EH (cell line): ENCODE data around the gene OR4K13.

ENCODE experiments used
- DNase-seq: peaks from one replicate; pipeline ENCODE4 v3.0.0-alpha.2; 2015; ENCODE audit warnings: low read depth

OR4K13 gene, protein sequence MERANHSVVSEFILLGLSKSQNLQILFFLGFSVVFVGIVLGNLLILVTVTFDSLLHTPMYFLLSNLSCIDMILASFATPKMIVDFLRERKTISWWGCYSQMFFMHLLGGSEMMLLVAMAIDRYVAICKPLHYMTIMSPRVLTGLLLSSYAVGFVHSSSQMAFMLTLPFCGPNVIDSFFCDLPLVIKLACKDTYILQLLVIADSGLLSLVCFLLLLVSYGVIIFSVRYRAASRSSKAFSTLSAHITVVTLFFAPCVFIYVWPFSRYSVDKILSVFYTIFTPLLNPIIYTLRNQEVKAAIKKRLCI

DNA sequence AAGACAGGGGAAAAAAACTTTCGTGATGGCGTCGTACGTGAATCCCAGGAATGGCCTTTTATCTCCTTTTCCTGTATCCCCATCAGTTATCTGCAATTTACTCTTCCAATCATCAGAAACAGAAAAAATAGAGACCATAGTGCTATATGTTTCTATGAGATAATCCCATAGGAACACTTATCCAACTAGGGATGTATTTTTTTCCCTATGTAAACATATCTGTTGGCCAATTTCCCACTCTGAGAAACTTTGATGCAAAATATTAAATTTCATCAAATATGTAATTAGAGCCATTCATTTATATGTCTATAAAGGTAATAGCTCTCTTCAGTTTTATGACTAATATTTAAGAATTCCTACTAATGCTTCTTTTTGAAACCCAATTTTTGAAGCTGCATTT is at the start of gene OR4K13:
TSS of gene OR4K13 (minus strand) at position 101 of the 400 bp plus-strand sequence. CDS start 1,280 bp downstream, outside the sequence.
- no peak for DNase-seq

DNA sequence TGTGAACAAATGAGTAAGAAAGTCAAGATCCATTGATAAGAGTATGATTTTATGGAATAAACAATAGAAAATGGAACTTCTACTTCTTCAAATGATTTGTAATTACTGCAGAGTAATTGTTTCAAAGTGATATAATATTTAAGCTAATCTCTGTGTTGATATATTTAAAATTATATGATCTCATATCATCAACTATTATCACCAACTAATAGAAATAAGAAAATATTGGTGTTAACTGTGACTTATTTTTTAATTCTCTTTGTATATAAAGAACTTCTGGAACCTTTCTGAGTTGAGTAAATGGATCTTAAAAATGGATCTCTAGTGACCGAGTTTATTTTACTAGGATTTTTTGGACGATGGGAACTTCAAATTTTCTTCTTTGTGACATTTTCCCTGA is 23.9 kb upstream of the OR4K13 start, which contains the start of gene OR4L1:
TSS of gene OR4L1 (plus strand) at position 301 of the 400 bp plus-strand sequence. CDS start at position 301, 0 bp downstream.
- DNase-seq: no peak

DNA sequence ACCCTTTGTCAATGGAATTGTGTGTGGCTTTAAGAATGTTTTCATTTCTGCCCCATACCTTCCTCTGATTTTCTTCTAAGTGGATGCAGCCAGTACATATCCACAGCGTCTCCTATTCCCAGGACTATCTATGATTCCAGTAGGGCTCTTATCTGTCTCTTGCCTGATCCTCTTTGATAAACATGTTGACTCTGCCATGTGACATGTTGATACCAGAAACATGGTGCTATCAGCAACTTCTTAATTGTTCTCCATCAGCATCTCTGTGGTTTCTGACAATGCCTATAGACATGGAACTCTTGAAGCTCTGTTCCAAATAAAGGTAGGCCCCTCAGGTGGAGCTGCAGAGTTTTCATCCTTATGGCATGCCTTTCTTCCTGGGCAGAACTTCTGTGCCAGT is 12.4 kb upstream of the OR4K13 start:
- no peak for DNase-seq

DNA sequence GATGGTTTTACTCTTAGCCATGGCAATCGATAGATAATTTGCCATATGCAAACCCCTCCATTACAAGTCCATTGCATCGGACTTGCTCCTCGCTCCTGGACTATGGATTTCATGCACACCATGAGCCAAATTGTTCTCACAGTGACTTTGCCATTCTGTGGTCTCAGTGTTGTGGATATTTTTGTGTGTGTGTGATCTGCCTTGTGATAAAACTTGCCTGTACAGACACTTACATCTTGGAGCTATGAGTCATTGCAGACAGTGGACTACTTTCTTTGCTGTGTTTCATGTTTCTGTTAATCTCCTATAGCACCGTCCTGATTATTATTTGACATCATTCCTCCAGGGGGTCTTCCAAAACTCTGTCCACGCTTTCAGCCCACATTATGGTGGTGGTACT is 8.4 kb upstream of the OR4K13 start:
- DNase-seq: no peak

DNA sequence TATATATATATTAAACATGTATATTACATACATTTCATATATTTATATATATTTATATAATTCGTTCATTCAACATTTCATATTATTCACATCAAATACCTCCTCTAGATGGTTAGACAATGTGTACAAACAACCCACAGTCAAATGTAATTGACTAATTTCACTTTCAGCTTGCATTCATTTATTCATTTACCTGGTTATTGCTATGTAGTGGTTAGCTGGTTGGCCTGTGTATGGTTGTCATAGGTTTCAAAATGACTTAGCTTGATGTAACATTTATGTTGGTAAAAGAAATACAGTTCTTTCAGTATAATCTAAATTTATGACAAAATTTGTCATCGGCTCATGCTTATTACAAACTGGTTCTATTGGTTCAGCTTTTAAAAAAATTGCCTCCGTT is 389 bp downstream of the OR4K13 start:
- no peak for DNase-seq

DNA sequence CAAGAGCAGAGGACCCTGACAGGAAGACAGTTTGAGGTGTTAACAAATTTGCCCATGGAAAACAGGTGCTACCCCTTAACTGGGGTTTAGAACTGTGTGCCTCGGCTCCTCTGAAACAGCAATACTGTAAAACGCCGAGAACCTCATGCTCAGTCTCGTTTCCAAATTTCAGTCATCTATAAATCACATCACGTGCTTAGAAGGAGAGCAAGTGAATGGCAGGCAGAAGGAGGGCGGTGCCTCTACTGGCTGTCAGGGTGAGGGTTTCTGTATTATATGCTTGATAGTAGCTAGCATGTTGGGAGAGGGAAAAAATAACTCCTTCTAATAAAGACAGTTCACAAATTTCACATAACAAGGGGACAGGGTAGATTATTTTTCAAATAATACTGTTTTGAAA is 4.8 kb downstream of the OR4K13 start:
- no peak for DNase-seq

DNA sequence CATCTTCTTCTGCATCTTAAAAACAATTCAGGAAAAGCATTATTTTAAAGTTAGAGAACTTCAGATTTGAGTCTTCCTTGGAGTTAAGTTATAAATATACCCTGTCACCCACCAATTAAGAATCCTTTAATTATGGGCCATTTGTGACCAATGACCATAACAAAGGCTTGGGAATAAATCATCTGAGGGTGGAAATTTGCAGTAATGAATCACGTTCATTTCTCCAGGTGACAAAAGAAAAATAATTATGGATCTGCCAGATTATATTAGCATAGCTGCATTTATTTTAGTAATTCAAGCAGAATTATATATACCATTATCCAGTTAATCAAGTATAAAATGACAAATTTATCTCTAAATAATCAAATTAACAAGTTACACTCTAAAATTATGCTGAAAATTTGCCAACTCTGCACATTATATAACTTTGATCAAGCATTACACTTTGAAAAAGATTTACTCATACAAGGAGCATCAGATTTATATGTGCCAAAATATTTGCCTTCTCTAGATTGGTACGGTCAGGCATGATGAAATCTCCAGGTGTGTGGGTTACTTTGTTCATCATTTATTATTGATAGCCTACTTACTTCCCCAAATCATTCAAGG is 16.5 kb downstream of the OR4K13 start, which contains the start of gene OR4K14:
TSS of gene OR4K14 (minus strand) at position 51 of the 609 bp plus-strand sequence. CDS start 4,114 bp downstream, outside the sequence.
- no peak for DNase-seq

DNA sequence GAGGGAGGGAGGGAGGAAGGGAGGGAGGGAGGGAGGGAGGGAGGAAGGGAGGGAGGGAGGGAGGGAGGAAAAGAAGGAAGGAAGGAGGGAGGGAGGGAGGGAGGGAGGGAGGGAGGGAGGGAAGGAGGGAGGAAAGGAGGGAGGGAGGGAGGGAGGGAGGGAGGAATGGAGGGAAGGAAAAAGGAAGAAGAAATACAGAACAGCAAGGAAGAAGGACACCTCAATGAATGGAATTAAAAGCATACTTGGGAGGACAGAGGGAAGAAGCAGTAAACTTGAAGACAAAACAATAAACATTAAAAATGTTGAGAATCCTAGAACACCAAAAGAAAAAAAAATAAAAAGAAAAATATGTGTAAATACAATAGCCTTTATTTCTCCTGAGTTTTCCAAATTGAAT is 27.7 kb downstream of the OR4K13 start:
- DNase-seq: no peak

DNA sequence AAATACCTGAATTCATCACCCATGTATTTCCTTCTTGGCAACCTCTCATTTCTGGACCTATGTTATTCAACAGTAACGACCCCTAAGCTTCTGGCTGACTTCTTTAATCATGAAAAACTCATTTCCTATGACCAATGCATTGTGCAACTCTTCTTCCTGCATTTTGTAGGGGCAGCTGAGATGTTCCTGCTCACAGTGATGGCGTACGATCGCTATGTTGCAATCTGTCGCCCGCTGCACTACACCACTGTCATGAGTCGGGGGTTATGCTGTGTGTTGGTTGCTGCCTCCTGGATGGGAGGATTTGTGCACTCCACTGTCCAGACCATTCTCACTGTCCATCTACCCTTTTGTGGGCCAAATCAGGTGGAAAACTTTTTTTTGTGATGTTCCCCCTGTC is 33.5 kb downstream of the OR4K13 start:
- DNase-seq: no peak

DNA sequence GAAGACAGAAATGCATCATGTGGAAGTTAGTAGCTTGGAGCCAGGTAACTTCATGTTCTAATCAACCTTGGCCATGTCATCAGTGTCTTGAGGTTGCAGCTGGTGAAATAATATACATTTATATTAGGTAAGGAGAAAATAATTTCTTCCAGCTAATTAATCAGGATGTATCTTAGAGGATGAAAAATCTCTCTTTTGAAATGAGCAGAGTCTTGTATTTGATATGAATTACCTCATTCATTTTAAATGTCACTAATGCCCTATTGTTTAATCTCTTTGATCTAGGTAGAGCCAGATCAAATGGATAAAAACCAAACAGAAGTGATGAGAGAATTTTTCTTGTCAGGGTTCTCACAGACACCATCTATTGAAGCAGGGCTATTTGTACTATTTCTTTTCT is 34.0 kb downstream of the OR4K13 start, which contains the start of gene OR4Q2:
TSS of gene OR4Q2 (plus strand) at position 301 of the 400 bp plus-strand sequence.
- DNase-seq: no peak

DNA sequence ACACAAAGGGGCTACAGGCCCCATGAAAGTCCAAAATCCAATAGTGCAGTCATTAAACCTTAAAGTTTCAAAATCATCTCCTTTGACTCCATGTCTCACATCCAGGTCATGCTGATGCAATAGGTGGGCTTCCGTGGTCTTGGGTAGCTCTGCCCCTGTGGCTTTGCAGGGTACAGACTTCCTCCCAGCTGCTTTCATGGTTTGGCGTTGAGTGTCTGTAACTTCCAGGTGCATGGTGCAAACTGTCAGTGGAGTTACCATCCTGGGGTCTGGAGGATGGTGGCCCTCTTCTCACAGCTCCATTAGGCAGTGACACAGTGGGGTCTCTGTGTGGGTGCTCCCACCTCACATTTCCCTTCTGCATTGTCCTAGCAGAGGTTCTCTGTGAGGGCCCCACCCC is 42.4 kb downstream of the OR4K13 start:
- no peak for DNase-seq
